Fibroblast of lung (primary cell): ENCODE data around the gene ZC3H7B.

Experiments used
- CTCF ChIP-seq, 2 donors: IDR thresholded peaks in 1 of 2; conservative IDR thresholded peaks in 1 of 2; 1 replicate in 1 of 2; 2 replicates in 1 of 2; pipeline ENCODE4 v1.5.1; 2011 to 2012; ENCODE audit warnings: low read length in 2 of 2, control low read depth in 1 of 2, inconsistent platforms in 1 of 2, low read depth in 1 of 2, mild to moderate bottlenecking in 1 of 2
- EZH2 ChIP-seq: IDR thresholded peaks from 2 replicates; pipeline ENCODE4 v1.5.1; 2012; ENCODE audit warnings: low read length, control low read depth, mild to moderate bottlenecking; ENCODE audit errors: missing control alignments

GRCh38 chr22:41397143-41397811 is 96.0 kb downstream of the ZC3H7B start:
- TF ChIP-seq CTCF (conservative IDR thresholded peaks at IDR 0.05 in 1 of 2, IDR thresholded peaks at IDR 0.05 in 1 of 2; ENCODE audit: low read depth in 1 of 2, low read length in 2 of 2) (no peak), EZH2 (no peak)
